ENCODE measurements around the gene SLC35F6.

SLC35F6 gene, protein sequence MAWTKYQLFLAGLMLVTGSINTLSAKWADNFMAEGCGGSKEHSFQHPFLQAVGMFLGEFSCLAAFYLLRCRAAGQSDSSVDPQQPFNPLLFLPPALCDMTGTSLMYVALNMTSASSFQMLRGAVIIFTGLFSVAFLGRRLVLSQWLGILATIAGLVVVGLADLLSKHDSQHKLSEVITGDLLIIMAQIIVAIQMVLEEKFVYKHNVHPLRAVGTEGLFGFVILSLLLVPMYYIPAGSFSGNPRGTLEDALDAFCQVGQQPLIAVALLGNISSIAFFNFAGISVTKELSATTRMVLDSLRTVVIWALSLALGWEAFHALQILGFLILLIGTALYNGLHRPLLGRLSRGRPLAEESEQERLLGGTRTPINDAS

DNA sequence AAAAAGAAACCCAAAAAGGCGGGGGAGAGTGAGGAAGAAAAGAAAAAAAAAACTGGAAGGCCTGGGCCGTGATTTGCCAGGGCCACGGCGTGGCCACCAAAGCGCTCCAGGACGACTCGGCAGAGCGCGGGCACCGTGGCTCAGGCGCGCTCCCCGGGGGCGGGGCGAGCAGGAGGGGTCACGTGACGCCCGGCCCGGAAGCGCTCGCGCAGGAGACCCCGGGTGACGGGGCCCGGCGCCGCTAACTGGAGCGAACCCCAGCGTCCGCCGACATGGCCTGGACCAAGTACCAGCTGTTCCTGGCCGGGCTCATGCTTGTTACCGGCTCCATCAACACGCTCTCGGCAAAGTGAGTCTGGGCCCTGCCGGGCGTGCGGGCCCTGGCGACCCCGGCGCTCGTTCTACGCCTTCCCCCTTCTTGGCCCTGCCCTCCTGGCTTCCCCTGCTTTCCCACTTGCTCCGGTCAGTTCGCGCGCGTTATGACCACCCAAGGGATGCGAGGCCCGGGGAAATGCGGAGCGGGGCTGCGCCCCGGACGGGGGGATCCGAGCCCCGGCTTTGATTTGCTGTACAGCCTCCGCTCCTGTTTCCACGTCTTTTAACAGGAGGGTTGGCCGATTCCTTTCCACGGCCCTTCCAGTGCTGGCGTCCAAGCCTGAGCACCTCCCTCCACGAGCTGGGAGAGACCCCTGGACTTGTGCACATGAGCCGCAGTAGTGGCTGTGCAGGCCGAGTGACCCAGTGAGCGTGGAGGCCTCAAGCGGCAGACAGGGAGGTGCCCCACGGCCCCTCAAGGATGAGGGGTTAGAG is at the start of gene SLC35F6:
TSS of gene SLC35F6 (plus strand) at position 207 of the 810 bp plus-strand sequence. CDS start at position 273, 66 bp downstream.
- DNase-seq (ENCODE audit: low read depth) = peak; percentile 57

DNA sequence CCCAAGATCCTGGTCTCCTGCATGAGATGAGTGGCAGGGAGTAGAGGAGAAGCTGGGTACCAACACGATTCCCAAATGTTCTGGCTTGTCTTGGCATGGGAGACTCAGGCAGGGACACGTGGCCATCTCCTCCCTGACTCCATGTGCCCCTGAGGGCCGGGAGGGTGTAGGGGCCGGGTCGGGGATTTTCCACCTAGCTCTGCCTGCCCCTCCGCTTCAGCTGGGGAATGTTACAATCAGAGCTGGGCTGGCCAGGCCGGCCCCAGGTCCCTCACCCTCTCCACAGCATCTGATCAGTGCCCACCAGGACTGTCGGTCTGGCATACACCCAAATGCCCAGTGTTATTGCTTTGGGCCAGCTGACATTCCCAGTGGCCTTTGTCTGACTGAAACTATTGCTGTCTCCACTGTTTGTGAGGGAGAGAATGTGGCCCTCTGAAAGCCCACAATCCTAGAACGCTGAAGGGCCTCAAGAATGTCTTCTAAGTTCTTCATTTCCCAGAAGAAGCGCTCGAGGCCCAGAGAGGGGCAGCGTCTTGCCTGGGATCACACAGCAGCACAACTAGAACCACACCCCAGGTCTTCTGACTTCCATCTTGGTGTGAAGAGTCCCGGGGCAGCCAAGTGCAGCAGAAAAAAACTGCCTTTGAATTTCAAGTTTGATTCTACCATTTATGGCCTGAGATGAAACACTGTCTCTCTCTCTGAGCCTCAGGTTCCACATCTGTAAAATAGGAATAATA is 48.4 kb upstream of the SLC35F6 start:
- DNase-seq (ENCODE audit: low read depth) = no peak

DNA sequence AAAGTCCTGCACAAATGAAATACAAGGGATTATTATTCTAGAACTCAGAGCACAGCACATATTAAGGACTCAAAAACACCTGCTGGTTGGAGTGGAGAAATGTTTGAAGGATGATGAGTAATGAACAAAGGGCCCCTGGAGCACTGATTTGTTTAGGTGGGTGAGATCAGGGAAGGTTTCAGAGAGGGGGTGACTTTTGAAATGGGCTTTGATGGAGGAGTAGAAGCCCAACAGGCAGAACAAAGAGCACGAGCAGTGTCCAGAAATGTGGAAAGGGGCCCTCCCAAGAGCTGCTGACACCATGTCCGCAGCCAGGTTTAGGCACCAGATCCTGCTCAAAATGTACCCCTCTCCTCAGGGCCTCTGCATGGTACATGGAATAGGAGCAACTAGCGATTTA is 47.7 kb upstream of the SLC35F6 start:
- no peak for DNase-seq (ENCODE audit: low read depth)

- no peak for DNase-seq (ENCODE audit: low read depth)
Measured at GRCh38 chr2:26716769-26717168, 47.3 kb upstream of the SLC35F6 start.

GRCh38 chr2:26717362-26717761 is 46.7 kb upstream of the SLC35F6 start:
- no peak for DNase-seq (ENCODE audit: low read depth)

GRCh38 chr2:26718949-26719686 is 45.0 kb upstream of the SLC35F6 start:
- no peak for DNase-seq (ENCODE audit: low read depth)

- peak; percentile 46 for DNase-seq (ENCODE audit: low read depth)
Measured at GRCh38 chr2:26720322-26721114, 43.6 kb upstream of the SLC35F6 start.

DNA sequence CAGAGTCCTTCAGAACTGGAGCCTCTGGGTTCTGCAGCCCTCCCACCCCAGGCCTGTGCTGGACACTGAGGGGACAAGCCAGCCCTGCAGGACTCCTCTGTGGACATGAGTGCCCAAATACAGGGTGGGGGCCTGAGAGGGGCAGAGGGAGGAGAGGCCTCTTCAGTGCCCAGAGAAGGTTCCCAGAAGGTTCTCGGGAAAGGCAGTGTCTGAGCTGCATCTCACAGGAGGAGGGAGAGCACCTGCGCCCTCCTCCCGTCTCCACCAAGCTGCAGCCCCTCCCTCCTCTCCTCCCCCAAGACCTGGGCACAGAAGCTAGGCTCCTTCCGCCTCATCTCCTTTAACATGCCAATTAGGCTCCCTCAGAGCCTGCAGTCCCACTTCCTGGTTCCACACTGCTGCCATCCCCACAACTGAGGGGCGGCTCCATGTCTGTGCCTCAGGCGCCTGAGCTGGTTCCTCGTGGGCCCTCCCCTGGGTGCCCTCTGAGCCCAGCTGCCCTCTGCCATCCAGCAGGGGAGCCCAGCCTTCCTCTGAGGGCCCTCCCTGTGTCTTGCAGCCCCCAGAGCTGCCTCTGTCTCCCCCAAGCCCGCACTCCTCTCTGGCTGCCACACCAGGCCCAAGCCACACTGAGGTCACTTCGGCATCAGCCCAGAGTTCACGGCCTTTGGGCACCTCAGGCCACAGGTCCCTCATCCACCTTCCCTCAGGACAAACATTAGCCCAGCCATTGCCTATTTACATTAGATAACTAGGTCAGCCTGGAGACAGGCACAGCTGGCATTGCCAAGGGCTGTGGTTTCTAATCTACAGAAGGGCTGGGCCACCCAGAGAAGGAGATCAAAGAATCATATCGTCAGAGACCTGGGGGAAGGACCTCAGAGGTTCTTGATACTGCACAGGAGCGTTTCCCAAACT is 42.7 kb upstream of the SLC35F6 start:
- no peak for DNase-seq (ENCODE audit: low read depth)

DNA sequence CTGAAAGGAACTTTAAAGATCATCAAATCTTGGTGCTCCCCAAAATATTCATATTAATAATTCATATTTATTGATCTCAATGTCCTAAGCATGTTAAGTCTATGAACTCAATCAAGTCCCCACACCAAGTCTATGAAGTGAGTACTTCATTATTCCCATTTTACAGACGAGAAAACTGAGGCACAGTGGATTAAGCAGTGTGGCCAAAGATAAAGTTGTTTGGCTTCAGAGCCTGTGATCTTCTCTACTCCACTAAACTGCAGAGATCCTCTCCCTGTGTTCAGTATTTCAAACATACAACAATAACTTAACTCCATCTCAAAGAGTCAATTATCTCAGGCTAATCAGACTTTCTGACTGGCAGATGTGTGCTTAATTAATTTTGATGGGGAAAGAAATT is 41.8 kb upstream of the SLC35F6 start:
- DNase-seq (ENCODE audit: low read depth) = no peak

- no peak for DNase-seq (ENCODE audit: low read depth)
Measured at GRCh38 chr2:26722911-26723310, 41.2 kb upstream of the SLC35F6 start.

GRCh38 chr2:26723475-26723874 is 40.6 kb upstream of the SLC35F6 start:
- DNase-seq (ENCODE audit: low read depth) = no peak

DNA sequence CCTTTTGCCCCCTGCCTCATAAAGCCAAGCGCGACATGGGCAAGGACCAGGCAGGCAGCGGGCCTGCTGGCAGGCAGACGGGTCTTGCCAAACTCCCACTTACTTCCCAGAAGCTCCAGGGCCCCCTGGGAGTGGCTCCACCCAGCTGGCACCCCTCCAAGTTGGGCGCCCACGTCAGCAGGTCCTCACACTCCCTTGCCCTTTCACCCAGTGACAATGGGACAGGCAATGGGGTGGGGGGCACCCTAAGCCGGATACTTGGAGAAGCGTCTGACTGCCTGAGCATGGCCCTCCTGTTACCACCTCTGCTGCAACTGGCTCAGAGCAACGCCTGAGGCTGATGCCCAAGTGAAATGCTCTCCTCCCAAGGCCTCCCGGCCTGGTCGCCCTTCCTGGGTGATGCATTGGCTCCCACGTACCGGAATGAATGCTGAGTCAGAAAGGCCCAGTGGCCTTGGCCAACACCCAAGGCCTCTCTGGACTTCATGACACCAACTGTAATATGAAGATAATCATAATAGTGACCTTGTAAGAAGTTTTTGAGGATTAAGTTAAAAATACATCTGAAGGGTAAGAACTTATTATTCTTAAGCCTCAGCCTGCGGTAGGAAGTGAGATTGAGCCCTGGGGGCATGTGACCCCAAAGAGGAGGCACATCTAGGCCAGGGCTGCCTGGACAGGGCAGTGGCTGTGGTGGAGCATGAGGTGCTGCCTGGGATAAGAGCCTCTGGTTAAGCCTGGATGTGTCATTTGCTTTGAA is 39.9 kb upstream of the SLC35F6 start:
- DNase-seq (ENCODE audit: low read depth) = peak; percentile 49

DNA sequence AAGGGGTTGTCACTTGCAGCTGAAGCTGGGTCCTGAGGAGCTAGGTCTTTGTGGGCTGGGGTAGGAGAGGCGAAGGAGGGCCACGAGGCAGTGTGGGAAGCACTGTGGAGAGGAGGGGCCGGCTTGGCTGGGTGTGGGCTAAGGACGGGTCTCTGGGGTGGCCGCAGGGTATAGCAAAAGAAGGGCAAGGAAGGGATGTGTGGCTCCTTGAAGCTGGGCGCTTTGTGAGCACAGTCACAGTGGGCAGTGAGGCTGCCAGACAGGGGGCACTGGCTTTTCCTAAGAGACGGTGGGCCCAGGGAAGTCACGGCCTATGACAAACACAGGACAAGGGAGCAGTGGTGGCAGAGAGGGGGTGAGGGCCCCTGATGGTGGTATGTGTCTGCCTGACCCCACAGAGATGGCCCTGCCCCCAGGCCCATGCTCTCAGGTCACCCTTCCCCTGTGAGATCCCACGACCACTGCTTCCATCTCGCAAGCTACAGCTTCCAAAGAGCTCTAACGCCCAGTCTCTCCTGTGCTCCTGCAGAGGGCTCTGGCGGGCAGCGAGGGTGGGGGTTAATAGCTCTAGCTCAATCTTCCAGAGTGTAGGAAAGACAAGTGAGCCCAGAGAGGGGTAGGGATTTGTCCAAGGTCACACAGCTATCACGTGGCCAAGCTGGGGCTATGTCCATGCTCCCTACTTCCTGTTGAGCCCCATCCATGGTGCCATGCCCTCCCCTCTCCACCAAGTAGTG is 39.1 kb upstream of the SLC35F6 start:
- DNase-seq (ENCODE audit: low read depth) = no peak

GRCh38 chr2:26725521-26725820 is 38.6 kb upstream of the SLC35F6 start:
- no peak for DNase-seq (ENCODE audit: low read depth)

GRCh38 chr2:26726228-26726627 is 37.9 kb upstream of the SLC35F6 start:
- DNase-seq (ENCODE audit: low read depth) = no peak

DNA sequence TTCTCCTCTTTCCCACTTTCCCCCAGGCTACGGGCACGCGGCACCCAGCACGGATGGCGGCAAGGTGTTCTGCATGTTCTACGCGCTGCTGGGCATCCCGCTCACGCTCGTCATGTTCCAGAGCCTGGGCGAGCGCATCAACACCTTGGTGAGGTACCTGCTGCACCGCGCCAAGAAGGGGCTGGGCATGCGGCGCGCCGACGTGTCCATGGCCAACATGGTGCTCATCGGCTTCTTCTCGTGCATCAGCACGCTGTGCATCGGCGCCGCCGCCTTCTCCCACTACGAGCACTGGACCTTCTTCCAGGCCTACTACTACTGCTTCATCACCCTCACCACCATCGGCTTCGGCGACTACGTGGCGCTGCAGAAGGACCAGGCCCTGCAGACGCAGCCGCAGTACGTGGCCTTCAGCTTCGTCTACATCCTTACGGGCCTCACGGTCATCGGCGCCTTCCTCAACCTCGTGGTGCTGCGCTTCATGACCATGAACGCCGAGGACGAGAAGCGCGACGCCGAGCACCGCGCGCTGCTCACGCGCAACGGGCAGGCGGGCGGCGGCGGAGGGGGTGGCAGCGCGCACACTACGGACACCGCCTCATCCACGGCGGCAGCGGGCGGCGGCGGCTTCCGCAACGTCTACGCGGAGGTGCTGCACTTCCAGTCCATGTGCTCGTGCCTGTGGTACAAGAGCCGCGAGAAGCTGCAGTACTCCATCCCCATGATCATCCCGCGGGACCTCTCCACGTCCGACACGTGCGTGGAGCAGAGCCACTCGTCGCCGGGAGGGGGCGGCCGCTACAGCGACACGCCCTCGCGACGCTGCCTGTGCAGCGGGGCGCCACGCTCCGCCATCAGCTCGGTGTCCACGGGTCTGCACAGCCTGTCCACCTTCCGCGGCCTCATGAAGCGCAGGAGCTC is 36.2 kb upstream of the SLC35F6 start:
- no peak for DNase-seq (ENCODE audit: low read depth)

DNA sequence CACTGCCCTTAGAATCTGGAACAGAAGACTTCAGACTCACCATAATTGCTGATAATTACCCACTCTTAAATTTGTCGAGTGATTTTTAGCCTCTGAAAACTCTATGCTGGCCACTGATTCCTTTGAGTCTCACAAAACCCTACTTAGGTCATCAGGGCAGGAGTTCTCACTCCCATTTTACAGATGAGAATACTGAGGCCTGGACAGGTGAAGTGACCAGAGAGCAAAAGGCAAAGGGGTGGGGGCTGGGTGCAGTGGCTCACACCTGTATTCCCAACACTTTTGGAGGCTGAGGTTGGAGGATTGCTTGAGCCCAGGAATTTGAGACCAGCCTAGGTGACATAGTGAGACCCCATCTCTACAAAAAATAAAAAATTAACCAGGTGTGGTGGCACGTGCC is 34.8 kb upstream of the SLC35F6 start:
- DNase-seq (ENCODE audit: low read depth) = no peak

Data from GM04504 (cell line).